H1 (cell line): ENCODE measurements around the gene ARMC12. TPM values are rescaled to one million over a fixed set of nuclear protein-coding genes. Genes with fewer than 3 reads are reported as not detected.
A peak's percentile ranks its signal among the peaks of the same experiment; 100 is the strongest.

Experiments used
- BCL11A ChIP-seq, 2 experiments: IDR thresholded peaks; one replicate each; pipeline ENCODE4 v1.6.1; 2011; ENCODE audit warnings: low read depth in 2 of 2, low read length in 2 of 2, mild to moderate bottlenecking in 2 of 2
- GTF2F1 ChIP-seq: IDR thresholded peaks from 2 replicates; pipeline ENCODE4 v1.6.1; 2012; ENCODE audit warnings: low read depth, low read length, improper control_type of control experiment, borderline replicate concordance
- HDAC2 ChIP-seq, 2 experiments: fragments of 300-600 bp in 1 of 2; sonication (generic) in 1 of 2; IDR thresholded peaks; 2 replicates each; pipeline ENCODE4 v1.6.1; 2011 to 2012; ENCODE audit warnings: low read depth in 2 of 2, low read length in 2 of 2, mild to moderate bottlenecking in 2 of 2, moderate library complexity in 2 of 2, borderline replicate concordance in 1 of 2, inconsistent platforms in 1 of 2
- JUND ChIP-seq: IDR thresholded peaks from 2 replicates; pipeline ENCODE4 v1.6.1; 2011; ENCODE audit warnings: mild to moderate bottlenecking, improper control_type of control experiment, low read length
- MAFK ChIP-seq: IDR thresholded peaks from 2 replicates; pipeline ENCODE4 v1.6.1; 2012; ENCODE audit warnings: low read depth, mild to moderate bottlenecking, improper control_type of control experiment, low read length
- RFX5 ChIP-seq: IDR thresholded peaks from 2 replicates; pipeline ENCODE4 v1.6.1; 2011; ENCODE audit warnings: low read depth, low read length, improper control_type of control experiment, borderline replicate concordance
- RXRA ChIP-seq: IDR thresholded peaks from 2 replicates; pipeline ENCODE4 v1.6.1; 2011; ENCODE audit warnings: low read depth, mild to moderate bottlenecking, low read length, moderate library complexity; ENCODE audit not compliant: insufficient read depth
- polyA plus RNA-seq, 7 experiments: library from polyadenylated mRNA; depleted of rRNA in 3 of 7; stranded (reverse) in 5 of 7; unstranded in 2 of 7; fragments of >200 nt in 5 of 7; fragments of 200-250 nt in 2 of 7; gene quantifications; 1 replicate in 5 of 7; 2 replicates in 1 of 7; 4 replicates in 1 of 7; pipeline versions ENCODE4 v1.2.1 to v1.2.3, GENCODE V29; 2011 to 2013; ENCODE audit warnings: missing spikeins in 2 of 7, mixed read lengths in 2 of 7
- total RNA-seq: library from RNA; stranded (reverse); fragmentation: NEBNext Ultra II Directional; extraction: Animal tissue kit (Norgen Biotek cat#: 25700); gene quantifications from 2 replicates; pipeline ENCODE4 v1.2.1, GENCODE V29; 2021
- TF ChIP-seq, protein P1 (sequence below), 3 experiments: IDR thresholded peaks; 1 replicate in 2 of 3; 2 replicates in 1 of 3; pipeline versions ENCODE4 v1.5.1 to v1.6.1; 2011; ENCODE audit warnings: low read length in 3 of 3, mild to moderate bottlenecking in 3 of 3, inconsistent platforms in 2 of 3, low read depth in 1 of 3, moderate library complexity in 1 of 3; ENCODE audit not compliant: insufficient read depth in 1 of 3; ENCODE audit errors: control extremely low read depth in 1 of 3

Gene ARMC12
- total and polyA plus RNA-seq, 2 of the 8 experiments (the other 6 are each of a cell fraction or from before 2014, with no cell fraction given), result 0.86 to 3.7 TPM

DNA sequence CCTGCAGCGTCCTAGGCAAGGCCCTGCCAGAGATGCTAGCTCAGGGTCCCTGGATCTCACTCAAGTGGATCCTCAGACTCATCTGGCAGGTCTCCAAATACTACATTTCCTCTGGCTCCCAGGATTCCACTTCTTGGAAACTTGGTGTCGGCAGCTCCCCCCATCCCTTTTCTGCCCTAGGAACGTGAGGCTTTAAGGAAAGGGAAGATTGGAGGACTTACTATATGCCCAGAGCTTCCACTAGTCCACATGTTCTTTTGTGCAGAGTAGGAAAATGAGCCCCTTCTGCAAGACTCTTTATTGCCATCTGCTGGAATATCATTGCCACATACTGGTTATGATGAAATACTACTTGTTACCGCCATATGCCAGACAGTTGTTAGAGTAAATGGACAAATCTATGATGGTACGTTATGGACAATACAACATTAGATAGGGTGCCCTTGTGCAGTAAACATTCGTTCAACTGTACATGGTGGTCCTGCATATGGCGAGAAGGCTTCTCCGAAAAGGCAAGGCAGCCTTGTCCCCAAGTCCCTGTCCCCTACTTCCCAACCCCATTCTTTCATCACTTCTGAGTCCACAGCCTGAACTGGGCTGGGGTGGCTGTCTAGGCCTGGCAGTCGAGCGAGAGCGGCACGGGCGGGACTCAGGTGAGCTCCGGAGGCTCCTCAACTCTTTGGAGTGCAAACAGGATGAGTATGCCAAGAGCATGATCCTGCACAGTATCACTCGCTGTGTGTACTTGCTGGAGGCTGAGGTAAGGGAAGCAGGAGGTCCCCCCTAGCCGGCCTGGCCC, 780 bp downstream of the ARMC12 start (continued):
- TF ChIP-seq, protein P1, sequence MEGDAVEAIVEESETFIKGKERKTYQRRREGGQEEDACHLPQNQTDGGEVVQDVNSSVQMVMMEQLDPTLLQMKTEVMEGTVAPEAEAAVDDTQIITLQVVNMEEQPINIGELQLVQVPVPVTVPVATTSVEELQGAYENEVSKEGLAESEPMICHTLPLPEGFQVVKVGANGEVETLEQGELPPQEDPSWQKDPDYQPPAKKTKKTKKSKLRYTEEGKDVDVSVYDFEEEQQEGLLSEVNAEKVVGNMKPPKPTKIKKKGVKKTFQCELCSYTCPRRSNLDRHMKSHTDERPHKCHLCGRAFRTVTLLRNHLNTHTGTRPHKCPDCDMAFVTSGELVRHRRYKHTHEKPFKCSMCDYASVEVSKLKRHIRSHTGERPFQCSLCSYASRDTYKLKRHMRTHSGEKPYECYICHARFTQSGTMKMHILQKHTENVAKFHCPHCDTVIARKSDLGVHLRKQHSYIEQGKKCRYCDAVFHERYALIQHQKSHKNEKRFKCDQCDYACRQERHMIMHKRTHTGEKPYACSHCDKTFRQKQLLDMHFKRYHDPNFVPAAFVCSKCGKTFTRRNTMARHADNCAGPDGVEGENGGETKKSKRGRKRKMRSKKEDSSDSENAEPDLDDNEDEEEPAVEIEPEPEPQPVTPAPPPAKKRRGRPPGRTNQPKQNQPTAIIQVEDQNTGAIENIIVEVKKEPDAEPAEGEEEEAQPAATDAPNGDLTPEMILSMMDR (IDR thresholded peaks at IDR 0.05; ENCODE audit: control extremely low read depth in 1 of 3, insufficient read depth in 1 of 3, low read depth in 1 of 3, low read length in 3 of 3), result peak in 2 of 3 experiments; percentile 4 to 44; a peak in 2 of 4 replicates
- TF ChIP-seq HDAC2 (IDR thresholded peaks at IDR 0.05; ENCODE audit: borderline replicate concordance in 1 of 2, low read depth in 2 of 2, low read length in 2 of 2) (no peak), GTF2F1 (no peak), MAFK (no peak), RFX5 (no peak), BCL11A (IDR thresholded peaks at IDR 0.05; ENCODE audit: low read depth in 2 of 2, low read length in 2 of 2) (no peak), JUND (no peak), RXRA (no peak)
